ENCODE measurements around the gene AUNIP. TPM values are rescaled to one million over a fixed set of nuclear protein-coding genes. Genes with fewer than 3 reads are reported as not detected.

AUNIP gene
- total RNA-seq, 1 experiment from 2014 or later = 22.2 TPM

DNA sequence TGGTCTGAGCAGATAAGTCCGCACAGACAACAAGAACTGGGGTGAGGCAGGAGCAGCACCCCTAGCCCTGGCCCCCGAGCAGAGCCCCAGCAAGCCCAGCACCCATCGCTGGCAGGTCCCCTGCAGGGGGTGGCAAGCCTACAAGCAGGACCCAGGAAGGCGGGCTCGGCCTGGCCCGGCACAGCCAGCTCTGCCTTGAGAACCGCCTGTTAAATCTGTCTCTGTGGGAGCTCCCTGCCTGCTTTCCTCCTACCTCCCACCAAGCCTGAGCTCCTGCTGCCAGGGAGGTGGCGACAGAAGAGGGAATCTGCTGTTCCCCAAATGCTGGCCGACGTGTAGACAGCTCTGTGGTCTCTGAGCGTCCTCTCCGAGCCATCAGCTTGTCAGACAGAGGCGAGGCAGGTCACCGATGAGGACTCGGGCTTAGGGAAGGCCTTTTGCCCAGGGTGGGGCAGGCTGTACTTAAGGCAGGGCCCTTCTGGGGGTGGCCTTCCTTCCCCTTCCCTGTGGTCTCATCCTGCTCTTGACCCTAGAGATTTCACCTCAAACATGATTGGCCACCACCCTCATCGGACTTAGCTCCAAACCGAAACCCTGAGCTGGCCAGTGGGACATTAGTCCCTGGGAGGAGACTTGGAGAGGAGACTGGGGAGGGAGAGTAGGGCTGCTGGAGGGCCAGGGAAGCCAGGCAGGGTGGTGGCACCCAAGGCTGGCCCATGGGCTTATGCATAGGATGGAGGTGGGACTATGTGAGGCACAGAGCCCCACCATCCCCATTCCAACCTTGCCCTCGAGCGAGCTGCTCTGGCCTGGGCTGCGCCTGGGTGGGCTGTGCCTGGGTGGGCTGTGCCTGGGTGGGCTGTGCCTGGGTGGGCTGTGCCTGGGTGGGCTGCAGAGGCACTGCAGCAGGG lies 51.5 kb downstream of the AUNIP start:
- no peaks in the 10 kb centered on the region for H3K79me2 ChIP-seq (ENCODE audit: insufficient read depth, low read length)
- H3K4me2 ChIP-seq (ENCODE audit: insufficient read depth, insufficient read length, low read length) = no peak overlapping the region
- H4K91ac ChIP-seq (ENCODE audit: insufficient read length, low read depth, low read length) = no peak overlapping the region
- H3T11ph ChIP-seq (ENCODE audit: low read length) = no peak overlapping the region
- no peak overlapping the region for H3K56ac ChIP-seq (ENCODE audit: insufficient read length, low read depth, low read length)
- no peak overlapping the region for H2BK5ac ChIP-seq (ENCODE audit: insufficient read length, low read length)
- TF ChIP-seq, protein P1, sequence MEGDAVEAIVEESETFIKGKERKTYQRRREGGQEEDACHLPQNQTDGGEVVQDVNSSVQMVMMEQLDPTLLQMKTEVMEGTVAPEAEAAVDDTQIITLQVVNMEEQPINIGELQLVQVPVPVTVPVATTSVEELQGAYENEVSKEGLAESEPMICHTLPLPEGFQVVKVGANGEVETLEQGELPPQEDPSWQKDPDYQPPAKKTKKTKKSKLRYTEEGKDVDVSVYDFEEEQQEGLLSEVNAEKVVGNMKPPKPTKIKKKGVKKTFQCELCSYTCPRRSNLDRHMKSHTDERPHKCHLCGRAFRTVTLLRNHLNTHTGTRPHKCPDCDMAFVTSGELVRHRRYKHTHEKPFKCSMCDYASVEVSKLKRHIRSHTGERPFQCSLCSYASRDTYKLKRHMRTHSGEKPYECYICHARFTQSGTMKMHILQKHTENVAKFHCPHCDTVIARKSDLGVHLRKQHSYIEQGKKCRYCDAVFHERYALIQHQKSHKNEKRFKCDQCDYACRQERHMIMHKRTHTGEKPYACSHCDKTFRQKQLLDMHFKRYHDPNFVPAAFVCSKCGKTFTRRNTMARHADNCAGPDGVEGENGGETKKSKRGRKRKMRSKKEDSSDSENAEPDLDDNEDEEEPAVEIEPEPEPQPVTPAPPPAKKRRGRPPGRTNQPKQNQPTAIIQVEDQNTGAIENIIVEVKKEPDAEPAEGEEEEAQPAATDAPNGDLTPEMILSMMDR (conservative IDR thresholded peaks at IDR 0.05) = no peak
- H3K9ac ChIP-seq (ENCODE audit: extremely low read depth, insufficient read length, low read length) = no peak overlapping the region
- no peak overlapping the region for H4K5ac ChIP-seq (ENCODE audit: insufficient read length, low read depth, low read length)
- peaks cover 14 to 49% (median 30%) of the 10 kb centered on the region in 3 experiments; a peak in 6 of 7 replicates for H3K36me3 Mint-ChIP-seq (ENCODE audit: insufficient read depth in 1 of 3, low read depth in 3 of 3)
- H2BK15ac ChIP-seq (ENCODE audit: low read depth, low read length) = no peak overlapping the region
- H3K4me1 Mint-ChIP-seq = peaks cover 10 to 19% of the 10 kb centered on the region in 2 experiments
- no peaks in the 10 kb centered on the region for H3K4me1 ChIP-seq (ENCODE audit: insufficient read depth, low read length)
- H3K27me3 ChIP-seq (ENCODE audit: insufficient read depth, low read length) = no peaks in the 10 kb centered on the region
- H2BK20ac ChIP-seq (ENCODE audit: low read depth, low read length, poor library complexity, severe bottlenecking) = no peak overlapping the region
- no CpG with 5 or more reads among the region's 20 CpGs for WGBS (ENCODE audit: extremely low coverage, insufficient read length, low lambda C conversion rate)
- H3K9me3 Mint-ChIP-seq = no peaks in the 10 kb centered on the region
- H3K4ac ChIP-seq (ENCODE audit: low read depth, low read length) = no peak overlapping the region
- H3K27ac Mint-ChIP-seq = no peak overlapping the region
- H2BK12ac ChIP-seq (ENCODE audit: insufficient read length, low read depth, low read length) = no peak overlapping the region
- H3K27me3 Mint-ChIP-seq (ENCODE audit: low read depth) = no peaks in the 10 kb centered on the region
- no peak overlapping the region for H4K8ac ChIP-seq (replicated peaks; ENCODE audit: insufficient read length, low read depth, low read length)
- no peak for DNase-seq
- no peak overlapping the region for H3K18ac ChIP-seq (ENCODE audit: insufficient read length, low read depth, low read length)
- H3K23me2 ChIP-seq (ENCODE audit: insufficient read length, low read depth, low read length, poor library complexity, severe bottlenecking) = no peaks in the 10 kb centered on the region
- no peaks in the 10 kb centered on the region for H3K9me3 ChIP-seq (ENCODE audit: control insufficient read depth, low read depth, low read length)
- no peaks in the 10 kb centered on the region for H4K20me1 ChIP-seq (ENCODE audit: control insufficient read depth, insufficient read depth, insufficient read length)
- no peak overlapping the region for H3K27ac ChIP-seq (ENCODE audit: insufficient read length, low read depth, low read length)
- no peak overlapping the region for H3K23ac ChIP-seq (ENCODE audit: insufficient read length, low read depth, low read length)
- no peaks in the 10 kb centered on the region for H3K79me1 ChIP-seq (ENCODE audit: insufficient read depth, low read depth, low read length, poor library complexity, severe bottlenecking)
- H2AK5ac ChIP-seq (ENCODE audit: insufficient read length, low read length) = no peak overlapping the region
- H2BK120ac ChIP-seq (ENCODE audit: low read depth, low read length, poor library complexity, severe bottlenecking) = no peak overlapping the region
- H3K4me3 Mint-ChIP-seq = no peak overlapping the region
- H3K14ac ChIP-seq (ENCODE audit: insufficient read depth, low read length) = no peak overlapping the region
- H2AFZ ChIP-seq (ENCODE audit: low read length) = no peak overlapping the region

Data from H9 (cell line).